Stomach (tissue), 9 donors: Measurements from ENCODE around the gene COX7A2L. TPM values are rescaled to one million over a fixed set of nuclear protein-coding genes. Genes with fewer than 3 reads are reported as not detected.
"Not testable (repeated sequence)": the region's sequence is repeated elsewhere in the genome, so short reads cannot be mapped to it uniquely, and the experiment has no call there.

Experiments used
- DNase-seq, 2 donors: peaks; one replicate each; pipeline versions ENCODE4 v3.0.0 to v3.0.0-alpha.2; 2013 to 2019
- H3K27ac ChIP-seq, 5 donors: fragments of 200-600 bp in 4 of 5; sonication (generic) in 4 of 5; one replicate each; pipeline ENCODE4 v1.5.1; 2013 to 2019; ENCODE audit warnings: mild to moderate bottlenecking in 1 of 5, moderate library complexity in 1 of 5
- H3K27me3 ChIP-seq, 3 donors: fragments of 200-600 bp; sonication (generic); one replicate each; pipeline ENCODE4 v1.5.1; 2017 to 2019; ENCODE audit warnings: mixed run types in 1 of 3
- H3K36me3 ChIP-seq, 4 donors: fragments of 200-600 bp; sonication (generic); 1 replicate in 3 of 4; 2 replicates in 1 of 4; pipeline ENCODE4 v1.5.1; 2016 to 2019
- H3K4me1 ChIP-seq, 4 donors: fragments of 200-600 bp; sonication (generic); one replicate each; pipeline ENCODE4 v1.5.1; 2016 to 2019
- H3K4me3 ChIP-seq, 4 donors: fragments of 200-600 bp; sonication (generic) in 3 of 4; one replicate each; pipeline ENCODE4 v1.5.1; 2016 to 2019; ENCODE audit warnings: mild to moderate bottlenecking in 1 of 4
- H3K9me3 ChIP-seq, 4 donors: fragments of 200-600 bp; sonication (generic); one replicate each; pipeline ENCODE4 v1.5.1; 2016 to 2019
- EP300 ChIP-seq: sonication (generic); formaldehyde crosslinking; IDR thresholded peaks from one replicate; pipeline ENCODE4 v1.6.1; 2017; ENCODE audit warnings: antibody characterized with exemption
- POLR2A ChIP-seq, 4 donors: fragments of 450-650 bp; IDR thresholded peaks; one replicate each; pipeline ENCODE4 v1.6.1; 2016; ENCODE audit warnings: antibody characterized with exemption in 4 of 4, control low read depth in 2 of 4, mild to moderate bottlenecking in 1 of 4, moderate library complexity in 1 of 4
- POLR2AphosphoS5 ChIP-seq, 3 donors: sonication (generic); formaldehyde crosslinking; IDR thresholded peaks; one replicate each; pipeline ENCODE4 v1.6.1; 2016; ENCODE audit warnings: antibody characterized with exemption in 3 of 3
- WGBS, 5 donors: extraction: QIAGEN DNeasy Blood & Tissue Kit in 3 of 5; methylation state at CpG; one replicate each; pipeline versions ENCODE4 v1.1.5 to v1.1.7; 2013 to 2018; 5-methylcytosine and 5-hydroxymethylcytosine counted together
- intact Hi-C: fragments of 100-400 bp; cut with DNase I; formaldehyde crosslinking; loops from one replicate; pipeline ENCODE4 v1.15.1; 2023; ENCODE audit warnings: low total_unique reads
- polyA plus RNA-seq, 3 donors: library from polyadenylated mRNA; stranded (reverse); fragments of 200-250 nt; gene quantifications; one replicate each; pipeline ENCODE4 v1.2.3, GENCODE V29; 2013
- total RNA-seq, 5 donors: library from RNA; depleted of rRNA; stranded (reverse); fragments of >200 nt; gene quantifications; one replicate each; pipeline versions ENCODE4 v1.1.0 to v1.2.3, GENCODE V29; 2014 to 2016
- TF ChIP-seq, protein P1 (sequence below), 7 experiments: fragments of 450-650 bp in 4 of 7; fragments of 200-600 bp in 3 of 7; sonication (generic) in 3 of 7; IDR thresholded peaks; one replicate each; pipeline ENCODE4 v1.5.1; 2016 to 2019; ENCODE audit warnings: antibody characterized with exemption in 7 of 7, control low read depth in 2 of 7, mild to moderate bottlenecking in 1 of 7
- donor health status: healthy with polysubstance abuse.
- donor health status: Bipolar disorder and iron deficiency.
- donor health status: healthy.

Gene COX7A2L
- total and polyA plus RNA-seq, 8 donors: 36.2 to 222 (median 100) TPM

DNA sequence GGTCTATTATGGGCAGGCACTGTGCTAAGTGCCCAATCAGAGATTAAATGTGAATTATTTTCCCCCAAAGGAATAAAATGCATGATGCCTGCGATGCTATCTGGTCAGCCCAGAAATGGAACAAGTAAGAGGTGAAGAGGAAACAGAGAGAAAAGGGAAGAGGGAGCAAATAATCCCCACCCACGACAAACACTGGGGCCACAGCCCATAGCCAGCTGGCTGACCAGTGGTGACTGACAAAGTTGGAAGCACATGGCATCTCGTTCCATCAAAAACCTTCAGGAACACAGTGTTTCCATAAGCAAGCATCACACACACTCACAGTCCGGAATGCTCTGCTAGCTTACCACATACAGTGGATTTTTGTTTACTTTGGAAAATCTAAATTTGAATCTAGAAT, 21.1 kb upstream of the COX7A2L start:
- no peaks in the 10 kb centered on the region for H3K27me3 ChIP-seq
- WGBS, 5 donors: 63 to 77% (median 75%) methylated on average over 4 of the region's 4 CpGs
- H3K27ac ChIP-seq: no peak overlapping the region
- H3K4me3 ChIP-seq: no peak overlapping the region
- no peak for DNase-seq
- H3K9me3 ChIP-seq: no peaks in the 10 kb centered on the region
- no peaks in the 10 kb centered on the region for H3K4me1 ChIP-seq
- intact Hi-C loops: no loop called here
- H3K36me3 ChIP-seq: no peaks in the 10 kb centered on the region
- TF ChIP-seq, protein P1, sequence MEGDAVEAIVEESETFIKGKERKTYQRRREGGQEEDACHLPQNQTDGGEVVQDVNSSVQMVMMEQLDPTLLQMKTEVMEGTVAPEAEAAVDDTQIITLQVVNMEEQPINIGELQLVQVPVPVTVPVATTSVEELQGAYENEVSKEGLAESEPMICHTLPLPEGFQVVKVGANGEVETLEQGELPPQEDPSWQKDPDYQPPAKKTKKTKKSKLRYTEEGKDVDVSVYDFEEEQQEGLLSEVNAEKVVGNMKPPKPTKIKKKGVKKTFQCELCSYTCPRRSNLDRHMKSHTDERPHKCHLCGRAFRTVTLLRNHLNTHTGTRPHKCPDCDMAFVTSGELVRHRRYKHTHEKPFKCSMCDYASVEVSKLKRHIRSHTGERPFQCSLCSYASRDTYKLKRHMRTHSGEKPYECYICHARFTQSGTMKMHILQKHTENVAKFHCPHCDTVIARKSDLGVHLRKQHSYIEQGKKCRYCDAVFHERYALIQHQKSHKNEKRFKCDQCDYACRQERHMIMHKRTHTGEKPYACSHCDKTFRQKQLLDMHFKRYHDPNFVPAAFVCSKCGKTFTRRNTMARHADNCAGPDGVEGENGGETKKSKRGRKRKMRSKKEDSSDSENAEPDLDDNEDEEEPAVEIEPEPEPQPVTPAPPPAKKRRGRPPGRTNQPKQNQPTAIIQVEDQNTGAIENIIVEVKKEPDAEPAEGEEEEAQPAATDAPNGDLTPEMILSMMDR (IDR thresholded peaks at IDR 0.05): no peak
- TF ChIP-seq POLR2A (IDR thresholded peaks at IDR 0.05): no peak
- TF ChIP-seq EP300: no peak
- TF ChIP-seq POLR2AphosphoS5 (IDR thresholded peaks at IDR 0.05): no peak

DNA sequence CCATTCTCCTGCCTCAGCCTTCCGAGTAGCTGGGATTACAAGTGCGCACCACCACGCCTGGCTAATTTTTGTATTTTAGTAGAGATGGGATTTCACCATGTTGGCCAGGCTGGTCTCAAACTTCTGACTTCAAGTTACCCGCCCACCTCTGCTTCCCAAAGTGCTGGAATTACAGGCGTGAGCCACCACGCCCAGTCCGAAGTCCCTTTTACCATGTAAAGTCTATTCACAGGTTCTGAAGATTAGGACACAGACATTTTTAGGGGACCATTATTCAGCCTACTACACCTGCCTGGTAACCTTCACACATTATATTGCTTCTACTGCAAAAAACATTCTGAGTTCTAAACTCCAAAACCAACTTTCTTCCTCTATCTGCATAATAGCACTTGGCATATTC, 19.0 kb upstream of the COX7A2L start:
- H3K36me3 ChIP-seq, H3K9me3 ChIP-seq, H3K27me3 ChIP-seq, H3K4me1 ChIP-seq, H3K27ac ChIP-seq, intact Hi-C loops, DNase-seq, H3K4me3 ChIP-seq: not testable (repeated sequence)
- WGBS, 5 donors: 79 to 90% (median 84%) methylated on average over 7 of the region's 7 CpGs

DNA sequence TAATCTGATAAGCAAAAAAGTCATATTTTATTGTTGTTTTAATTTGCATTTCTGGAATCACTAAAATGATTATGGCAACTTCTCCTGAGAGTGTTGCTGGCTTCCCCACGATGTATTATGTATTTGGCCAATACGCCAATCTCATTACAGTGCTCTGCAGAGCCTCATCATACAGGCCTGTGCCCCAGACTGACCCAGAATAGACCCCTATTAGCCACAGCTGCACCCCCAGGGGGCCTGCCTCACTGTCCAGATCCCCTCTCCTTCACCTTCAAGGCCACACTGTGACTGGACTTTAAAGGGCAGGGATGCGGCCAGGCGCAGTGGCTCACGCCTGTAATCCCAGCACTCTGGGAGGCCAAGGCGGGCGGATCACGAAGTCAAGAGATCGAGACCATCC, 17.4 kb upstream of the COX7A2L start:
- H3K9me3 ChIP-seq: no peaks in the 10 kb centered on the region
- WGBS, 5 donors: 93 to 98% (median 96%) methylated on average over 9 of the region's 9 CpGs
- no peaks in the 10 kb centered on the region for H3K27me3 ChIP-seq
- TF ChIP-seq EP300: no peak
- TF ChIP-seq, protein P1 (IDR thresholded peaks at IDR 0.05): no peak
- TF ChIP-seq POLR2AphosphoS5 (IDR thresholded peaks at IDR 0.05): no peak
- no peak for TF ChIP-seq POLR2A (IDR thresholded peaks at IDR 0.05)
- intact Hi-C loops: no loop called here
- no peaks in the 10 kb centered on the region for H3K4me1 ChIP-seq
- H3K36me3 ChIP-seq: no peaks in the 10 kb centered on the region
- no peak for DNase-seq
- H3K4me3 ChIP-seq: no peak overlapping the region
- no peak overlapping the region for H3K27ac ChIP-seq

DNA sequence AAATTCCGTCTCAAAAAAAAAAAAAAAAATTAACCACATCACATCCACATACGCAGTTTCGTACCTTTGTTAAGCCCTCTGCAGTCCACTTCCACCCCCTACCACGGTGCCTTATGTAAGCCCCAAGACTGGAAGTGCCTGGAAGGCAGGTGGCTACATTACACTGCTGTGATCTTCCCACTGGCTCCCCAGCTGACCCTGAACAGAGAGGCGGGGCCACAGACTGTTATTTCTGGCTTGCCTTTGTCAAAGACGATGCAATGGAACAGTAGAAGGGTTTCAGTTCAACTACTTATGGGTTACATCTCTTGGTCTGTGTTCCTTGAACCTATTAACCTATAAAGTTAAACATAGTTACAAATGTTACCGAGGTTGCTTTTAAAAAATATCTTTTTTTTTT, 15.7 kb upstream of the COX7A2L start:
- H3K36me3 ChIP-seq: no peaks in the 10 kb centered on the region
- no peak overlapping the region for H3K4me3 ChIP-seq
- DNase-seq: no peak
- H3K9me3 ChIP-seq: no peaks in the 10 kb centered on the region
- no peak overlapping the region for H3K27ac ChIP-seq
- H3K4me1 ChIP-seq: no peaks in the 10 kb centered on the region
- TF ChIP-seq EP300 (no peak), POLR2AphosphoS5 (IDR thresholded peaks at IDR 0.05) (no peak), POLR2A (IDR thresholded peaks at IDR 0.05) (no peak)
- TF ChIP-seq, protein P1 (IDR thresholded peaks at IDR 0.05): no peak
- intact Hi-C loops: no loop called here
- H3K27me3 ChIP-seq: no peaks in the 10 kb centered on the region
- WGBS, 5 donors: 66 to 78% (median 73%) methylated on average over 7 of the region's 7 CpGs

DNA sequence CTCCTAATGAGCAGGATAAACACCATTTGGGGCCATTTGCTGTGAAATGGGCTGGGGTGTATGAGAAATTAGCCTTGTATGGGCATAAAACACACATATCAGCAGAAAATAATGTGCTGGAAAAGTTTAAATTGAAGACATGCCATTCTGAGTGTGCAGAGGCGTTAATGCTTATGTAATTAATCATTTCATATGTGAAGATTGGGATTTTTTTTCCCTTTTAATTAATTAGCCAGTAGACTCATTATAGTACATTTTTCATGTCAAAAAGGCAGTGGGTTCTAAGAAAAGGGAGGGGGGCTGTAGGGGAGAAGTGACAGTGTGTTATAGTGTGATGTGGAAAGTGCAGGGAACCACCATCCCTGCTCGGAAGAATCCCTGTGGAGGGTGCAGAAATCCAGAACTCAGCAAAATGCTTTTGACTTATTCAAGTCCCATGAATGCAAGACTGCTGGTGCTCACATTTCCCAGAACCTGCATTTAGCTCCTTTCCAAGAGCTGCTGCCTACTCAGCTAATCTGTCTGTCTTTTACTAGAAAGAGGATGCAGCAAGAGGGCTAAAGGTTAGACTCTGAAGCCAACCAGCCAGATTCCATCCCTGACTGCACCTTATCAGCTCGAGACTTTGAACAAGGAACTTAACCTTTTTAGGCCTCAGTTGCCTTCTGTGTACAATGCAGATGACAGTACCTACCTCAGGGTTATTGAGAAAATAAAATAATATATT, 11.6 kb upstream of the COX7A2L start:
- 45 to 81% (median 64%) methylated on average over 3 of the region's 3 CpGs for WGBS, 5 donors
- no peak for DNase-seq
- intact Hi-C loops: no loop called here

More for the DNA sequence above, 11.6 kb upstream of the COX7A2L start:
- H3K9me3 ChIP-seq: no peaks in the 10 kb centered on the region
- H3K4me1 ChIP-seq: peaks cover 0 to 9% (median 3%) of the 10 kb centered on the region in 4 donors
- H3K27me3 ChIP-seq: no peaks in the 10 kb centered on the region
- H3K4me3 ChIP-seq: no peak overlapping the region
- H3K36me3 ChIP-seq: no peaks in the 10 kb centered on the region
- TF ChIP-seq, protein P1 (IDR thresholded peaks at IDR 0.05): no peak
- TF ChIP-seq POLR2AphosphoS5 (IDR thresholded peaks at IDR 0.05) (no peak), EP300 (no peak), POLR2A (IDR thresholded peaks at IDR 0.05) (no peak)
- H3K27ac ChIP-seq: no peak overlapping the region
